ENCODE data around the gene IL22RA1. TPM values are rescaled to one million over a fixed set of nuclear protein-coding genes. Genes with fewer than 3 reads are reported as not detected.

IL22RA1 gene
- total and polyA plus RNA-seq, 10 of the 15 experiments (the other 5 are each of a cell fraction or from before 2014, with no cell fraction given), result not detected

DNA sequence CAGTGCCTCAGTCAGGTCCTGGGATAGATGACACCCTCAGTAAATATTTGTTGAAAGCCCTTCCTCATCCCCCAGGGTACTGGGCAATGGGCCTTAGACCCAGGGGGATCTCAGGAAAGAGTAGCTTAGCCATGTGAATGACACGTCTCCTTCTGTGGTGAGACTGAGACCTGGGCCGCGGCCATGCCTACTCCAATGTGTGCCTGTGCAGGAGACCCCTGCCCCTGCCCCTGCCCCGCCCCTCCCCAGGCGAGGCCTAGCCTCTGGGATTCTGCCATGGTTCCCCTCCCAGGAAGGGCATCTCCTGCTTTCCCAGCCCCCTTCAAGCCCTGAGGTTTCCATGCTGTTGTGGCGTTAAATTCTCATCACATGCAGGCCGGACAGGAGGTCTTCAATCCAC lies 38.1 kb downstream of the IL22RA1 start:
- FAIRE-seq (no peak), ATAC-seq (no peak), DNase-seq (ENCODE audit: low read depth, low spot score) (no peak)
- TF ChIP-seq GATAD2B (conservative IDR thresholded peaks at IDR 0.05; ENCODE audit: low read depth), result no peak
- TF ChIP-seq SIN3A (IDR thresholded peaks at IDR 0.05; ENCODE audit: low read depth, low read length), result no peak
- TF ChIP-seq NFYB (IDR thresholded peaks at IDR 0.05; ENCODE audit: insufficient read depth, low read depth, low read length), result no peak
- no peak for TF ChIP-seq CBX5 (IDR thresholded peaks at IDR 0.05; ENCODE audit: low read depth)
- TF ChIP-seq SMARCA5 (IDR thresholded peaks at IDR 0.05), result no peak
- no peak for TF ChIP-seq CREB1 (IDR thresholded peaks at IDR 0.05; ENCODE audit: low read depth)
- TF ChIP-seq SRF (IDR thresholded peaks at IDR 0.05; ENCODE audit: low read depth in 2 of 2, low read length in 2 of 2), result no peak
- Histone ChIP-seq H3K27ac (ENCODE audit: control insufficient read depth, insufficient read depth) (no peak overlapping the region), H3K4me3 (no peak overlapping the region), H3K4me2 (ENCODE audit: control insufficient read depth, insufficient read depth) (no peak overlapping the region), H3K9me3 (replicated peaks; ENCODE audit: control insufficient read depth, insufficient read depth, low read length) (no peaks in the 10 kb centered on the region), H3K36me3 (ENCODE audit: control insufficient read depth in 2 of 2, insufficient read depth in 2 of 2, low read length in 1 of 2) (no peaks in the 10 kb centered on the region), H3K79me2 (ENCODE audit: control insufficient read depth, insufficient read depth, low read length) (no peaks in the 10 kb centered on the region), H4K20me1 (ENCODE audit: control insufficient read depth, insufficient read depth) (no peaks in the 10 kb centered on the region), H3K4me1 (ENCODE audit: control insufficient read depth, insufficient read depth, low read length) (no peaks in the 10 kb centered on the region), H3K9ac (ENCODE audit: control insufficient read depth, insufficient read depth, low read length) (no peak overlapping the region), H3K27me3 (replicated peaks in 1 of 2; ENCODE audit: control insufficient read depth in 2 of 2, insufficient read depth in 2 of 2, low read length in 1 of 2) (no peaks in the 10 kb centered on the region; a peak in 2 of 4 replicates), H2AFZ (ENCODE audit: control insufficient read depth, low read depth, low read length) (no peak overlapping the region)
- in situ Hi-C loops (cut with MboI) (no loop called here), intact Hi-C loops (cut with micrococcal nuclease; ENCODE audit: unreplicated experiment) (no loop called here)
- ChIA-PET POLR2A (no interaction called here), SMC1A (ENCODE audit: uncharacterized antibody, unreplicated experiment) (no interaction called here), RAD21 (ENCODE audit: unreplicated experiment) (no interaction called here), CTCF (no interaction called here)
- no TSS peak for BruUV-seq (replicated peaks)
- WGBS (ENCODE audit: insufficient coverage, insufficient replicate concordance, low lambda C conversion rate, missing lambda C conversion rate), result 46% methylated on average over 5 of the region's 7 CpGs

DNA sequence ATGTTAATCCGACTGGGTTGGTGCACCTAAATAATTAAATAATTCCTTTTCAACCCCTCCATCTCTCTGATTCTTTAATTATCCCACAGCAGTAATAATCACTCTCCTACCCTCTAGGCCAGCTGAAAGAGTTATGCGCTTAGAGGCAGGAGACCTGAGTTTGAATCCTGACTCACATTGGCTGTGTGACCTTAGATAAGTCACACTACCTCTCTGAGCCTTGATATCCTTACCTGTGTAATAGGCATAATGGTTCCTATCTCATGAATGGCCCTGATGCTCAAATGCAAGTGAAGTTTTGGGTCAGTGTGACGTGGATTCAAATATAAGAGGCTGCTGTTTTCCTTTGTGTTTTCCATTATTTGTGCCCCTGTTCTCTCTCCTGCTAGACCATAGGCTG lies 39.1 kb downstream of the IL22RA1 start:
- ChIA-PET CTCF (no interaction called here), POLR2A (no interaction called here), RAD21 (ENCODE audit: unreplicated experiment) (no interaction called here), SMC1A (ENCODE audit: uncharacterized antibody, unreplicated experiment) (no interaction called here)
- intact Hi-C loops (cut with micrococcal nuclease; ENCODE audit: unreplicated experiment) (no loop called here), in situ Hi-C loops (cut with MboI) (no loop called here)
- no peak for FAIRE-seq
- Histone ChIP-seq H3K79me2 (ENCODE audit: control insufficient read depth, insufficient read depth, low read length) (no peaks in the 10 kb centered on the region), H3K9ac (ENCODE audit: control insufficient read depth, insufficient read depth, low read length) (no peak overlapping the region), H4K20me1 (ENCODE audit: control insufficient read depth, insufficient read depth) (no peaks in the 10 kb centered on the region), H3K36me3 (ENCODE audit: control insufficient read depth in 2 of 2, insufficient read depth in 2 of 2, low read length in 1 of 2) (no peaks in the 10 kb centered on the region), H3K4me3 (no peak overlapping the region), H3K4me1 (ENCODE audit: control insufficient read depth, insufficient read depth, low read length) (no peaks in the 10 kb centered on the region), H2AFZ (ENCODE audit: control insufficient read depth, low read depth, low read length) (no peak overlapping the region), H3K9me3 (replicated peaks; ENCODE audit: control insufficient read depth, insufficient read depth, low read length) (no peaks in the 10 kb centered on the region), H3K27me3 (replicated peaks in 1 of 2; ENCODE audit: control insufficient read depth in 2 of 2, insufficient read depth in 2 of 2, low read length in 1 of 2) (no peaks in the 10 kb centered on the region; a peak in 2 of 4 replicates), H3K4me2 (ENCODE audit: control insufficient read depth, insufficient read depth) (no peak overlapping the region), H3K27ac (ENCODE audit: control insufficient read depth, insufficient read depth) (no peak overlapping the region)
- BruUV-seq (replicated peaks), result no TSS peak
- WGBS (ENCODE audit: insufficient coverage, insufficient replicate concordance, low lambda C conversion rate, missing lambda C conversion rate), result 59% methylated on average over 3 of the region's 3 CpGs
- no peak for DNase-seq (ENCODE audit: low read depth, low spot score)
- ATAC-seq, result no peak
- TF ChIP-seq NR2C2 (IDR thresholded peaks at IDR 0.05; ENCODE audit: borderline replicate concordance, control insufficient read depth, insufficient read length, low read depth) (no peak), HDAC6 (IDR thresholded peaks at IDR 0.05; ENCODE audit: unreplicated experiment) (no peak), KLF5 (IDR thresholded peaks at IDR 0.05; ENCODE audit: partially characterized antibody) (no peak), FOXK2 (IDR thresholded peaks at IDR 0.05) (no peak), ZNF24 (IDR thresholded peaks at IDR 0.05) (no peak), ETV6 (conservative IDR thresholded peaks at IDR 0.05 in 1 of 2, IDR thresholded peaks at IDR 0.05 in 1 of 2; ENCODE audit: borderline replicate concordance in 1 of 2, low read depth in 1 of 2) (no peak)
- TF ChIP-seq, protein P1, sequence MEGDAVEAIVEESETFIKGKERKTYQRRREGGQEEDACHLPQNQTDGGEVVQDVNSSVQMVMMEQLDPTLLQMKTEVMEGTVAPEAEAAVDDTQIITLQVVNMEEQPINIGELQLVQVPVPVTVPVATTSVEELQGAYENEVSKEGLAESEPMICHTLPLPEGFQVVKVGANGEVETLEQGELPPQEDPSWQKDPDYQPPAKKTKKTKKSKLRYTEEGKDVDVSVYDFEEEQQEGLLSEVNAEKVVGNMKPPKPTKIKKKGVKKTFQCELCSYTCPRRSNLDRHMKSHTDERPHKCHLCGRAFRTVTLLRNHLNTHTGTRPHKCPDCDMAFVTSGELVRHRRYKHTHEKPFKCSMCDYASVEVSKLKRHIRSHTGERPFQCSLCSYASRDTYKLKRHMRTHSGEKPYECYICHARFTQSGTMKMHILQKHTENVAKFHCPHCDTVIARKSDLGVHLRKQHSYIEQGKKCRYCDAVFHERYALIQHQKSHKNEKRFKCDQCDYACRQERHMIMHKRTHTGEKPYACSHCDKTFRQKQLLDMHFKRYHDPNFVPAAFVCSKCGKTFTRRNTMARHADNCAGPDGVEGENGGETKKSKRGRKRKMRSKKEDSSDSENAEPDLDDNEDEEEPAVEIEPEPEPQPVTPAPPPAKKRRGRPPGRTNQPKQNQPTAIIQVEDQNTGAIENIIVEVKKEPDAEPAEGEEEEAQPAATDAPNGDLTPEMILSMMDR (IDR thresholded peaks at IDR 0.05 in 2 of 3, conservative IDR thresholded peaks at IDR 0.05 in 1 of 3; ENCODE audit: control insufficient read depth in 2 of 3, extremely low read depth in 1 of 3, insufficient read depth in 1 of 3, low read depth in 3 of 3, low read length in 3 of 3), result no peak
- TF ChIP-seq, protein P2, sequence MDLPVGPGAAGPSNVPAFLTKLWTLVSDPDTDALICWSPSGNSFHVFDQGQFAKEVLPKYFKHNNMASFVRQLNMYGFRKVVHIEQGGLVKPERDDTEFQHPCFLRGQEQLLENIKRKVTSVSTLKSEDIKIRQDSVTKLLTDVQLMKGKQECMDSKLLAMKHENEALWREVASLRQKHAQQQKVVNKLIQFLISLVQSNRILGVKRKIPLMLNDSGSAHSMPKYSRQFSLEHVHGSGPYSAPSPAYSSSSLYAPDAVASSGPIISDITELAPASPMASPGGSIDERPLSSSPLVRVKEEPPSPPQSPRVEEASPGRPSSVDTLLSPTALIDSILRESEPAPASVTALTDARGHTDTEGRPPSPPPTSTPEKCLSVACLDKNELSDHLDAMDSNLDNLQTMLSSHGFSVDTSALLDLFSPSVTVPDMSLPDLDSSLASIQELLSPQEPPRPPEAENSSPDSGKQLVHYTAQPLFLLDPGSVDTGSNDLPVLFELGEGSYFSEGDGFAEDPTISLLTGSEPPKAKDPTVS (IDR thresholded peaks at IDR 0.05; ENCODE audit: low read depth, low read length), result no peak
